ENCODE results near the gene FSIP1.

FSIP1 gene

GRCh38 chr15:39747326-39747725, 35.3 kb downstream of the FSIP1 start:
- H3K4me3 Mint-ChIP-seq: no peak overlapping the region
- peaks cover 19% of the 10 kb centered on the region for H3K27me3 Mint-ChIP-seq
- H3K27ac Mint-ChIP-seq: no peak overlapping the region
- H3K9me3 Mint-ChIP-seq: no peaks in the 10 kb centered on the region
- H3K4me1 Mint-ChIP-seq: no peaks in the 10 kb centered on the region
- peaks cover 4% of the 10 kb centered on the region for H3K36me3 Mint-ChIP-seq

GRCh38 chr15:39746714-39747276, 35.8 kb downstream of the FSIP1 start:
- Mint-ChIP-seq H3K27ac (no peak overlapping the region), H3K36me3 (peaks cover 4% of the 10 kb centered on the region), H3K4me1 (no peaks in the 10 kb centered on the region), H3K4me3 (no peak overlapping the region), H3K27me3 (peaks cover 19% of the 10 kb centered on the region), H3K9me3 (no peaks in the 10 kb centered on the region)

GRCh38 chr15:39746176-39746575, 36.5 kb downstream of the FSIP1 start:
- peaks cover 16% of the 10 kb centered on the region for H3K27me3 Mint-ChIP-seq
- H3K4me1 Mint-ChIP-seq: no peaks in the 10 kb centered on the region
- H3K27ac Mint-ChIP-seq: no peak overlapping the region
- no peak overlapping the region for H3K4me3 Mint-ChIP-seq
- no peaks in the 10 kb centered on the region for H3K9me3 Mint-ChIP-seq
- peaks cover 4% of the 10 kb centered on the region for H3K36me3 Mint-ChIP-seq

GRCh38 chr15:39745415-39745814, 37.2 kb downstream of the FSIP1 start:
- Mint-ChIP-seq H3K4me3 (no peak overlapping the region), H3K9me3 (no peaks in the 10 kb centered on the region), H3K36me3 (peaks cover 3% of the 10 kb centered on the region), H3K27ac (no peak overlapping the region), H3K27me3 (peaks cover 16% of the 10 kb centered on the region), H3K4me1 (no peaks in the 10 kb centered on the region)

- H3K27me3 Mint-ChIP-seq: peaks cover 16% of the 10 kb centered on the region
- no peaks in the 10 kb centered on the region for H3K9me3 Mint-ChIP-seq
- H3K27ac Mint-ChIP-seq: no peak overlapping the region
- no peak overlapping the region for H3K4me3 Mint-ChIP-seq
- H3K36me3 Mint-ChIP-seq: peaks cover 2% of the 10 kb centered on the region
- no peaks in the 10 kb centered on the region for H3K4me1 Mint-ChIP-seq
Observed at GRCh38 chr15:39744334-39745103, 38.1 kb downstream of the FSIP1 start.

- Mint-ChIP-seq H3K27me3 (peaks cover 14% of the 10 kb centered on the region), H3K36me3 (peaks cover 2% of the 10 kb centered on the region), H3K4me1 (no peaks in the 10 kb centered on the region), H3K4me3 (no peak overlapping the region), H3K27ac (no peak overlapping the region), H3K9me3 (no peaks in the 10 kb centered on the region)
Observed at GRCh38 chr15:39743611-39744010, 39.0 kb downstream of the FSIP1 start.

- Mint-ChIP-seq H3K9me3 (no peaks in the 10 kb centered on the region), H3K4me3 (no peak overlapping the region), H3K27ac (no peak overlapping the region), H3K4me1 (no peaks in the 10 kb centered on the region), H3K27me3 (peaks cover 9% of the 10 kb centered on the region), H3K36me3 (no peaks in the 10 kb centered on the region)
Observed at GRCh38 chr15:39741258-39741657, 41.4 kb downstream of the FSIP1 start.

GRCh38 chr15:39738998-39739397, 43.6 kb downstream of the FSIP1 start:
- H3K27me3 Mint-ChIP-seq: peaks cover 6% of the 10 kb centered on the region
- no peaks in the 10 kb centered on the region for H3K36me3 Mint-ChIP-seq
- no peak overlapping the region for H3K27ac Mint-ChIP-seq
- no peak overlapping the region for H3K4me3 Mint-ChIP-seq
- no peaks in the 10 kb centered on the region for H3K9me3 Mint-ChIP-seq
- no peaks in the 10 kb centered on the region for H3K4me1 Mint-ChIP-seq

- Mint-ChIP-seq H3K27ac (no peak overlapping the region), H3K9me3 (no peaks in the 10 kb centered on the region), H3K36me3 (no peaks in the 10 kb centered on the region), H3K4me3 (no peak overlapping the region), H3K27me3 (peaks cover 1% of the 10 kb centered on the region), H3K4me1 (no peaks in the 10 kb centered on the region)
Observed at GRCh38 chr15:39737196-39737550, 45.5 kb downstream of the FSIP1 start.

- H3K36me3 Mint-ChIP-seq: no peaks in the 10 kb centered on the region
- no peaks in the 10 kb centered on the region for H3K9me3 Mint-ChIP-seq
- no peak overlapping the region for H3K4me3 Mint-ChIP-seq
- no peaks in the 10 kb centered on the region for H3K4me1 Mint-ChIP-seq
- peaks cover 1% of the 10 kb centered on the region for H3K27me3 Mint-ChIP-seq
- no peak overlapping the region for H3K27ac Mint-ChIP-seq
Observed at GRCh38 chr15:39736412-39737195, 46.0 kb downstream of the FSIP1 start.

- Mint-ChIP-seq H3K36me3 (no peaks in the 10 kb centered on the region), H3K9me3 (no peaks in the 10 kb centered on the region), H3K4me3 (no peak overlapping the region), H3K4me1 (no peaks in the 10 kb centered on the region), H3K27me3 (peaks cover 1% of the 10 kb centered on the region), H3K27ac (no peak overlapping the region)
Observed at GRCh38 chr15:39735120-39735717, 47.4 kb downstream of the FSIP1 start.

- H3K4me1 Mint-ChIP-seq: no peaks in the 10 kb centered on the region
- H3K27me3 Mint-ChIP-seq: peaks cover 1% of the 10 kb centered on the region
- no peak overlapping the region for H3K27ac Mint-ChIP-seq
- H3K4me3 Mint-ChIP-seq: no peak overlapping the region
- H3K9me3 Mint-ChIP-seq: no peaks in the 10 kb centered on the region
- no peaks in the 10 kb centered on the region for H3K36me3 Mint-ChIP-seq
Observed at GRCh38 chr15:39731266-39731665, 51.4 kb downstream of the FSIP1 start.

- no peak overlapping the region for H3K4me3 Mint-ChIP-seq
- H3K4me1 Mint-ChIP-seq: no peaks in the 10 kb centered on the region
- no peaks in the 10 kb centered on the region for H3K36me3 Mint-ChIP-seq
- H3K27me3 Mint-ChIP-seq: no peaks in the 10 kb centered on the region
- no peaks in the 10 kb centered on the region for H3K9me3 Mint-ChIP-seq
- H3K27ac Mint-ChIP-seq: no peak overlapping the region
Observed at GRCh38 chr15:39730552-39730951, 52.1 kb downstream of the FSIP1 start.

- H3K27ac Mint-ChIP-seq: no peak overlapping the region
- H3K4me1 Mint-ChIP-seq: no peaks in the 10 kb centered on the region
- no peak overlapping the region for H3K4me3 Mint-ChIP-seq
- H3K9me3 Mint-ChIP-seq: no peaks in the 10 kb centered on the region
- H3K27me3 Mint-ChIP-seq: no peaks in the 10 kb centered on the region
- H3K36me3 Mint-ChIP-seq: no peaks in the 10 kb centered on the region
Observed at GRCh38 chr15:39729500-39729899, 53.1 kb downstream of the FSIP1 start.

GRCh38 chr15:39728845-39729244, 53.8 kb downstream of the FSIP1 start:
- Mint-ChIP-seq H3K27me3 (no peaks in the 10 kb centered on the region), H3K4me3 (no peak overlapping the region), H3K27ac (no peak overlapping the region), H3K4me1 (no peaks in the 10 kb centered on the region), H3K36me3 (no peaks in the 10 kb centered on the region), H3K9me3 (no peaks in the 10 kb centered on the region)

- no peak overlapping the region for H3K4me3 Mint-ChIP-seq
- H3K27me3 Mint-ChIP-seq: no peaks in the 10 kb centered on the region
- H3K36me3 Mint-ChIP-seq: no peaks in the 10 kb centered on the region
- H3K9me3 Mint-ChIP-seq: no peaks in the 10 kb centered on the region
- no peak overlapping the region for H3K27ac Mint-ChIP-seq
- H3K4me1 Mint-ChIP-seq: no peaks in the 10 kb centered on the region
Observed at GRCh38 chr15:39721893-39722292, 60.7 kb downstream of the FSIP1 start.

All from activated naive CD4-positive, alpha-beta T cell treated with anti-CD3 and anti-CD28 coated beads, Interleukin-2, amount 50 U/mL, for 24 hours (primary cell).